ENCODE results near the gene CPOX.
"Not testable (repeated sequence)": the region's sequence is repeated elsewhere in the genome, so short reads cannot be mapped to it uniquely, and the experiment has no call there.

The CPOX gene

DNA sequence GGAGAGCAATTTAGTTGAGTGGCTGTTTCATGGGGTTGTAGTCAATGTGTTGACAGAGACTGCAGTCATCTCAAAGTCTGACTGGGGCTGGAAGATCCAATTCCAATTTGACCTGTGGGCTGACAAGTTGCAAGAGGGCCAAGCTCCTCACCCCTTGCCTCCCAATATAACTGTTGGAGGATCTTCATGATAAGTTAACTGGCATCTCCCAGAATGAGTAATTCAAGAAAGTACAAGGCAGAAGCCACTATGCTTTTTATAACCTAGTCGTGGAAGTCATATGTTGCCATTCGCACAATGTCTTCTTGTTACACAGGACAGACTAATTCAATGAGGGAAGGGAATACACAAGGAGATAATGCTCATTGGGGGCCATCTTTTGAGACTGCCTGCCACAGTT, 32.5 kb downstream of the CPOX start:
- no peak for DNase-seq

DNA sequence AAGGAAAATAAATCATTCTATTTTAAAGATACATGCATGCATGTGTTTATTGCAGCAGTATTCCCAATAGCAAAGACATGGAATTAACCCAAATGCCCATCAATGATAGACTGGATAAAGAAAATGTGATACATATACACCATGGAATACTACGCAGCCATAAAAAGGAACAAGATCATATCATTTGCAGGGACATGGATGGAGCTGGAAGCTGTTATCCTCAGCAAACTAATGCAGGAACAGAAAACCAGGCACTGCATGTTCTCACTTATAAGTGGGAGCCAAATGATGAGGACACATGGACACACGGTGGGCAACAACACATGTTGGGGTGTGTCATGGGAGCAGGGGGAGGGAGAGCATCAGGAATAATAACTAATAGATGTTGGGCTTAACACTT, 33.6 kb downstream of the CPOX start:
- not testable (repeated sequence) for DNase-seq

DNA sequence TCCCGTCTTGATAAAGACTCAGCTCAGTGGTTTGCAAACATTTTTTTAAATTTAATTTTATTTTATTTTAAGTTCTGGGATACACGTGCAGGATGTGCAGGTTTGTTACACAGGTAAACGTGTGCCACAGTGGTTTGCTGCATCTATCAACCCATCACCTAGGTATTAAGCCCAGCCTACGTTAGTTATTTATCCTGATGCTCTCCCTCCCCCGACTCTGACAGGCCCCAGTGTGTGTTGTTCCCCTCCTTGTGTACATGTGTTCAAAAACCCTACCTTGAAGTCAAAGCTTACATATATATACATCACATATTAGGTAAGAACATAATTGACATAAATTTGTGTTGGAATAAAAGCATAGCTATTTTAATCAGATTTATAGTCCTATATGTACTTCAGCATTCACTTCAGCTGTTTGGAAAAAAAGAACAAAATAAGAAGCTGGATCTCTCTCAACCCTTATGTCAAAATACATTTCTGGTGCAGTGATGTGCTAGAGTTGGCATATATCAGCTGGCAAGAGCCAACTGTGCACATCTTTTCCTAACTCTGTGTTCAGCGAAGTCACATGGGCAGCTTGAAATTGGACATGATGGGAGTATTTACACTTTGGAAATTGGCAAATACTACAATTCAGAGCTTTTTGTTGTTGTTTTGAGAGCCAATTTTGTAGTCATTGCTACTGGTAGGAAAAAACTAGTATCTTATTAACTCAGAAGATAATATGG, 35.1 kb downstream of the CPOX start:
- no peak for DNase-seq

DNA sequence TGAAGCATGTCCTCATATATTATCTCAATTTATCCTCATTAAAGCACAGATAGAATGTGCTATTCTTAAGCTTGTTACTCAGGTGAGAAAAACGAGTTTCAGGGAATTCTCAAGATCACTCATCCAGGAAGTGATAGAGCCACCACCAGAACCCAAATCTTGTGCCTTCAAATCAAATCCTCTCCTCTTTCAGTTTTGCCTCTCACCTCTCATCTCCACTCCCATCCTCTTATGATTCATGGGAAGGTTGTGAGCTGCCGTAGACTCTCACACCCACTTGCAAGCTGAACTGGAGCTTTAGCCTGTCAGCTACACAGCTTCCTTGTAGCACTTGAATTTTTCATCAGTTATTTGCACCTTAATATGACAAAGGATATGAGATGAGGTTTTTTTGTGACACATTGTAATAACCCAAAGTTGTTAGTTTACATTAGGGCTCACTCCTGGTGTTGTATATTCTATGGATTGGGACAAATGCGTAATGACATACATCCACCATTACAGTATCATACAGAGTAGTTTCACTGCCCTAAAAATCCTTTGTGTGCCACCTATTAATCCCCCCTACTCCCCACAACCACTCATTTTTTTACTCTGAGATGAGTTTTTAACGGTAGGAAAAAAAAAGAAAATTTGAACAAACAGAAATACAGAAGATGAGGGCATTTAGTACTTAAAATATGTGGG, 35.9 kb downstream of the CPOX start:
- no peak for DNase-seq

DNA sequence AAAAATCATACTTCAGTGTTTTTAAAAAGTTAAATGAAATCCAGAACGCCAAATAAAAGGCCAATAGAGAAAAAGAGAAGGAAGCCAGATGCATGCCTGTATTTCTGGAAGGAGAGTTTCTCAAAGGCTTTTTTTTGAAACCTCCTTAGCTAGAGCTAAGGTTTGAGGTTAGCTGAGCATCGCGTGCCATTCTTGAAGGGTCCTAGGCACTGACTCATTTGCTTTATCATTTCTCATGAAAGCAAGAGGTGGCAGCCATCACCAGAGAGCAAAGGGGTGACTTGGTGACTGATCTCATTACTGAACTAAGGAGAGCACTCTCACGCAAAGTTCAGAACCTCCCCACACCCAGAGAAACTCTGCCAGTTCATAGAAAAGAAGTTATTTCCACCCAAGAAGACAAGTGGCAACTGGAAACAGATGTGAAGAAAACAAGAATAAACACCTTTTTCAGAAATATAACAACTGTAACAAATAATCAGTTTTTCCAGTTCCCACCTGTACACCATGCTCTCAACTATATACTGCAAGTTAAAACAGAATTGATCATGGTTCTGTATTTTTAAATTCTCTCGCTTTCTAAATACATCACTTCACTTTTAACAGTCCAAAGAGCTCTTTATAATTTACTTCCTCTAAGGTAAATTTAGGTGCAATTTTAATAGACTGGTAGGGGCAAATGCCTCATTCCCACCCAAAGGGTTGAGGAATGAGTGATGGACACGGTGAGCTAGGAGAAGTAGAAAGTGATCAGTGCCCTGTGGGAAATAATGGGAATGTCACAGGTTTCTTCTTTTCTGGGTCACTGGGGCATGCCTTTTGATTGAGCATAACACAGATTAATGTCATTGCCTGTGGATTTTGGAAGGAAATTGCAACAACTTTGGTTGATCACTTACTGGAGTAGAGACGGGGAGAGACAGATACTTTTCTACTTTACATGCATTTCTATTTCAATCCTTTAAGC, 37.0 kb downstream of the CPOX start:
- DNase-seq = no peak

DNA sequence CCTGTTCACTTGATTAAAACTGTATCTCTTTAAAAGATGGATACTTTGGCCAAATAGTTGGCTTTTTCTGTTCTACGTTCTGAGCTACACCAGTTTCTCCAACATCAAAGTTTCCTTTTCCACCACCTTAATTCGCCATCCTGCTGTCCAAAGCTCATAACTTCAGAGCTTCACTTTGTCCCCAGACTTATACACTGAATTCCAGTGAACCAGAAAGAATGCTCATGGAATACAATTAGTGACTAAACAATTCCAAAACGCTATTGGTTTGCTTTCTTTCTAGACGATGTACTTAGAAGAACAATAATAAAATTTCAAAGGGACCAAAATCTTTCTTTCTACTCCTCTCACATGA, 38.4 kb downstream of the CPOX start:
- no peak for DNase-seq

DNA sequence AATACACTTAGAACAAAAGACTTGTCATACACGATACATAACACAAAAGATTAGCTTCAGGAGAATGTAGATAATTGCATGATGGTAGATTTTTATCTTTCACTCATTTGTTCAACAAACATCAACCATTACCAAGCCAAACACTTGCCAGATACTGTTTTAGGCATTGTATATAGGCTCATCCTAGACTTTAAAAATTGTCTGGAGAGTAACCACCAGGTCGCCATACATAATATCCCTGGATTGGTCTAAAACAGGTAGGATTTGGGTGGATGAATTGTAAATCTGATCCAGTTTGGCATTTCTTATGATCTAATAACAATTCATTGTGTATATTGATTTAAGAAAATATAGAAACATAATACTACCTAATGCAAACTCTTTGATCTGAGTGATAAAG, 38.8 kb downstream of the CPOX start:
- no peak for DNase-seq

DNA sequence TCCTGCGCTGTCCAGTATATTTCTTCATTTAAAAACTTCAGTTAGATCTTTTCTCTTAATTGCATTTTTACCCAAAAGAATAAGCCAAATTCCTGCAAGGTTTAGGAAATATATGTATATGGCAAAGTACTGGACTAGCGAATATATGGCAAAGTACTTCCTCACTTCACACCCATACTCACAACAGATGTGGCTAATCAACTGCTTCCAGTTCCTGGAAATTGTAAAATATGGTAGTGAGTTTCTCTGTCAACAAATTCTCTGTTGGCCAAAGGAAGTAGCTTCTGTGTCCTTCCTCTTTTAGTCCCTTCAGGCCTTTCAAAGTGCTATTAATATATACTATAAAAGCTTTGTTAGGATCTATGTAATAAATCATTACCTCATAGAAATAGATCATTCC, 39.7 kb downstream of the CPOX start:
- no peak for DNase-seq

DNA sequence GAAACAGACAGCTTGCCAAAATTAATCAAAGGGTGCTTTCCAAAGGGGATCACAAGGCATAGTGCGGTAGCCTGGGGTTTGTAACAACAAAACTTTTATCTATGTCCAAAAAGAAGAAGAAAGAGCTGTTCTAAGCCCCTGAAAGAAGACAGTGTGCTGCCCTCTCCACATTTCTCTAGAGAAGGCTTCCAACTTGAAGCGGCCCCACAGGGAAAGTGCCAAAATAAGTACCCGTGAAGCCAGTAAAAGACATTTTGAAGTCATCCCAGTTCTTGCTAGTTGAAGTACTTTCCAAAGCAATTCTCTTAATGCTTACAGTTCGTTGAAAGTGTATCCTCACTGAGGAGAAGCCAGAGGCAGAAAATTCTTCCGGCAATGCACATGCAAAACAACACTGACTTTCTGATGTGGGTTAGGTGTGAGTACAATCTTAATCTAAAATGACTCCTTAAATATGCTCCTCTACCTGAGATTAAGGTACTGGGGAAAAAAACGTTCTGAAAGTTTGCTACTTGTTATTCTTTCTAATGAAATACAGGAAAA, 40.3 kb downstream of the CPOX start:
- DNase-seq = no peak

DNA sequence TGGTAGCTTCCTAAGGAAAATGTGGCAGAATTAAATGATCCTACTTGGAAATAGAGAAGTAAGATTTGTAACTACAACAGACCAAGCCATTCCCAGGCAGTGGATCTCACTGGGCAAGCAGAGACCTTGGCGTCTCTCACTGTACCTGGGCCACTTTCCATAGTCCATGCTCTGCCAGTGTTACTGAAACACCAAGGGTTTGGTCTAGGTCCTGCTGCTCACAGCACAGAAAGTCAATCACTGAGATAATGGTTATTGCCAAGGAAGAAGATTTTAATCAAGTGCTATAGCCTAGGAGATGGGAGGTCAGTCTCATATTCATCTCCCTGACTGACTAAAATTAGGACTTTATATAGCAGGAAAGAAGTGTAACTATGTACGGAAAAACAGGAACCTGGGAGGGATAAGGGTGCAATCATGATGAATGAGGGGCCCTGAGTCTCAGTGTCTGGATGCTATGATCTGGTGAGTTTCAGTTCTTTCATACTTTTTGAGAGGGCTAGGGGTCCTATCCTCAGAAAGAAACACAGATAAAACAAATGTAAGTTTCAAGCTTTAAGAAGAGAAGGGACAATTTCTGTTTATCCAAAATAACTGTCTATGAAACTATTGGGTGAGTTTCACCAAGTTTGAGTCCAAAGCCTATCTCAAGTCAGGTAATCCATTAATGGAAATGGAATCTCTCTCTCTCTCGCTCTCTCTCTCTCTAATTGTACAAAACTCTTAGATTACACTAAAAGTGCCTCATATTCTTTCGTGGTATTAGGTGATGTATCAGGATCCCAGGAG, 41.0 kb downstream of the CPOX start:
- no peak for DNase-seq

DNA sequence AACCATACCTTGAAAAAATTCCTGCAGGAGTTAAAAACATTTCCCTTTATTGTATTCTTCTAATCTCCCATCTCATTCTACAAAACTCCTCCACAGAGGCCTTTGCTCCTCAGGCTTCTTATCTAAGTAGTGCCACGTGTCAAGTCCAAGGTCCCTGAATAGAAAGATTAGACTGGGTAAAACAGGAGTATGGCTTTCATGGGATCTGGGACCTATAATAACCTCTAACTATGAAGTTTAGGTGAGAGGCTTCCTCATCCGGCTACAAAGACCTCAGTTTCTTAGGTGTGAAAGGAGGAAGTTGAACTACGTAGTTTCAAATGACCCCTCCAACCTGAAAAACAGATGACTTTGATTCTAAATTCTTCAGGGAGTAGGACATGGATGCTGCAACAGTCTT, 41.7 kb downstream of the CPOX start:
- DNase-seq = no peak

DNA sequence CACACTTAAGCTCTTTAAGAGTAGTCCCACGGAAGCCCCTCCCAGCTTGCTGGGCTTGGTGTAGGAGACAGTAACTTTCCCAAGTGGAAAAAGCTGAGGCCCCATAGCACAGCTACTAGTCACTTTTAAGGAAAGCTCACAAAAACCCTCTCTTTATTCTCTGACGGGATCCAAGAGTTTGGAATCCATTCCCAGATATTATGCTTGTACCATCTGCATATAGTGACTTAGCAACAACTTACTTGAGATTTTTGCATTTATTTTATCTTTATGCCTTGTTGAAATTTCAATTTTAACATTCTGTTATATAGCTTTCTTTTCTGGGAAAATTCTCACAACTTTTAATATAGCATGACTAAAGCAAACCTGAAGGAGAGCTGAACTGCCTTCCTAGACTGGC, 42.2 kb downstream of the CPOX start:
- DNase-seq = no peak

DNA sequence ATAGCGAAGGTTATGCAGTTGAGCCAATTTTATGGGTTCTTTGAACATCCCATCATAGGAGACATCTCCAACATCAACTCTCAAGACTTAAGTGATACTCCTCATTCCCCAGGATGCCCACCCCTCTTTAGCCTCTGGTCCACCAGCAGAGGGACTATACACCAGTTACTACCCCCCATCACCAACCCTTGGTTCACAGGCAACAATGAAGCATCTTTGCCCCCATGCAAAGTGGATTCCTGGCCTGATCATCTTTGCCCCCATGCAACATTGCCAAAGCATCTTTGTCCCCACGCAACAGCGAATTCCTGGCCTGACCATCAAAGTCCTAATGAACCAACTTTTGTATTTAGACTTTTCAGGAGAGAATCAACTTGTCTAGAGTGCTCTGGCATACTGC, 42.6 kb downstream of the CPOX start:
- DNase-seq = no peak

DNA sequence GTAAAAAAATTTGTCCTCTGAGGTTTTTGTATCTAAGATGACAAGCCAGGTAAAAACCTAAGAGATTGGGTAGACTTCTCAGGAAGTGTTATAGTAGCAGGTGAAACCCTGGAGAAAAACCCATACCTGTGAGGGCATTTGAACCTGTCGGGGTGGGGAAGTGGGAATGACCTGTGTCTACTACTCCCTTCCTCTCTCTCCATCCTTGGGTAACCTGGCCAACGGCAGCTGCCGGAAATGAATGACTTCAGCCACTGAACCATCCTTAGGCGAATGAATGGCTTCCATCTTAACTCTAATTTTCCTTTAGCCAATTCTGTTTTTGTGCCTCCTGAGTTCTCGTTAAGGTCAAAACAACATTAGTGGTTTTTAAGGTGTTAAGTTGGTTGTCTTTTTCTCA, 44.9 kb downstream of the CPOX start:
- DNase-seq = no peak

DNA sequence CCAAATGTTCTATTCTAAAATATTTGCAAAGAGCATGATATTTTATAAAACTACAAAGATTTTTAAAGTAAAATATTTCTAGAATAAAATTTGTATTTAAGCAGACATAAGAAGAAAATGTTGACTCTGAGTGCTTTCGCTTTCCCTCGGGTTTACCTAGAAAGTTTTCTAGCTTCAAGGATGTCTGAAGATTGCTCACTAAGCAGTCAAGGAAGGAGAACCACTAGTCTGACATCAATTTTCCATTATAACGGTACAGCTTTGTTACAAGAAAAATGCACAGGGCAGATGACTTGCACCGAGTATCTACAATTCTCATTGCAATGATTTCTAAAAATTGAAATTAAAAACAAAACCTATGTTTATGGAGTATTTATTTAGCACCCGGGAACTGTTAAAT, 47.5 kb downstream of the CPOX start:
- DNase-seq = no peak

DNA sequence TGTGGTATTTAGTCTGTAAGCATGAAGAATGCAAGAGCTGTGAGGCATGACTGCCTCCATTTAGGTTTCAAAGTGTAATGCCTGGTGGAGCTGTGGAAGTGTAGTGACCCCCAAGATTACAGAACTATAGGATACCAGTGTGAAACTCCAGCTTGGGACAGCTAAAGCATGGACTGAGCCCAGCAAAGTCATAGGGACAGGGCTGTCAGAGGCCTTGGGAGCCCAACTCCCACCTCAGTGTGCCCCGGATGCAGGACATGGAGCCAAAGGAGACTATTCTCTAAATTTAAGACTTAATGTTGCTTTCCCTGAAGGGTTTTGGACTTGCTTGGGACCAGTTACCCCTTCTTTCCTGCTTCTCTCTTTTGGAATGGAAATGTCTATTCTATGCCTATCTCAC, 50.8 kb downstream of the CPOX start:
- no peak for DNase-seq

DNA sequence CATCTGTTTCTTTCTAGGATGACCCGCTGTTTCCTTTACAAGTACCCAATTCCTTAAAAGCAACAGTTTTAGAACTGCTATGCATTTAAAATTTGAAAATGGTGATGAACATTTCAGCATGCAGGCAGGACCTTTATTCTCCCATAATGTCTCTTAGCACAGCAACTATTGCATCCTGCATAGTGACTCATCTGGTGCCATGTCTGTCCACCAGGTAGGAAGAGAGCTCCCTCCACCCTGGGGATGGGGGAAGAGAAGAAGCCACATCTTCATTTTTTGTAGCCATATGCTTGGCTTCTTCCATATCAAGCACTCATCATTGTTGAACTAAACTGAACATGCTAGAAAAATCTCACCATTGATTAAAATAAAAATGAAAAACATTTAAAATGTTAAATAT, 51.7 kb downstream of the CPOX start:
- DNase-seq = no peak

DNA sequence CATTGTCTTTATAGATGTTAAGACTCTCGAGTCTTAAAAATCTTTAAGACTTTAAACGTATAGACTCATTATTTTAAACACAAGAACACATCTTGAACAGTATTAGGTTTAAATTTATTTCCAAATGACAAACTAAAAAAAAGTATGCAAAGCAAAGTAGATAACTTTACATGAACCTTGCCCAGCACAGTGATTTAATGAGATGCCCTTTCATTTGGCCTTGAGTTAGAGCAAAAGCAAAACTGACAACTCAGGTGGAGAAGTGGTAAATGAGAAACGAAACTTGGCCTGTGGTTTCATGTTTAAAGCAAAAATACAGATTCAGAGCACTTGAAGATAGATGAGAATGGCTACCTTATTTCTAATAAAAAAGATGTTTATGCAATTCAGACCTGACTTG, 53.1 kb downstream of the CPOX start:
- DNase-seq = no peak

DNA sequence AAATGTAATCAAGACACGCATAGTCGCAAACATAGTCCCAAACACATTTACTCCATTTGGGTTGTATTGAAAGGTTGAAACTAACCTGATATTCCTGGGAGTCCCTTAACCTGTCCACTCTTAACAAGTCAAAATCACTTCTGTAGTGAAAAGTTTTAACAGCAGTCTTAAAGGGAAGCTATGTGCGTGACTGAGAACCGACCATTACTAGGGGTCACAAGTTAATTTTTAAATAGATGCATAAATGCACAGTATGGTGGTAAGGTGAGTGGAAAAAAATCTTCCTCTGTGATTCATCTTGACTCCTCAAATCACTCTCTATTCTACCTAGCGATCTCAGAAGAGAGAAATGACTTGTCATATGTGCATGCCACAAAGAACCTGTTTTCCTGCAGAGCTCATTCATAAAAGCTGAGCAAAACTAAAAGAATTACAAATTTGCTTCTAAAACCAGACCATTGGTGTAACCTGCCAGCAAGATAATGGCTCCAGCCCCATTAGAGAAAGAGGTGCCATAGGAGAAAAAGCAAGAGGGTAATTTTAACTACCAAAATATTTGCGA, 56.9 kb downstream of the CPOX start:
- DNase-seq = no peak

DNA sequence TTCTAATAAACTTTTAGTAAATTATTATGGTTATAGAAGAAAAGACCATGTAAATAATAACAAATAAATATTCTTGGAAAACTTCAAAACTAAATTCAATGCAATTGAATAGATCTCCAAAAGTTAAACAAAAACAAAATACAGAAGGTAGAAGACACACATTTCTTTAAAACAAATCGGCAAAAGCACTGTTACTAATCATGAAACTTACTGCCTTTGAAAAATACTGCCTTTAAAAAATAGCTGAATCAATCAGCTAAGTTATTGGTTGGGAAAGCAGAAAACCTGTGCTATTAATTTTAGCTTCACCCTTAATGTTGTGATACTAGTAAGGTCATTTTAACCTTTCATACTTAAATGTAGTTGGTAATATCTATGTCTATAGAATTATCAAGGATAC, 58.7 kb downstream of the CPOX start:
- no peak for DNase-seq

DNA sequence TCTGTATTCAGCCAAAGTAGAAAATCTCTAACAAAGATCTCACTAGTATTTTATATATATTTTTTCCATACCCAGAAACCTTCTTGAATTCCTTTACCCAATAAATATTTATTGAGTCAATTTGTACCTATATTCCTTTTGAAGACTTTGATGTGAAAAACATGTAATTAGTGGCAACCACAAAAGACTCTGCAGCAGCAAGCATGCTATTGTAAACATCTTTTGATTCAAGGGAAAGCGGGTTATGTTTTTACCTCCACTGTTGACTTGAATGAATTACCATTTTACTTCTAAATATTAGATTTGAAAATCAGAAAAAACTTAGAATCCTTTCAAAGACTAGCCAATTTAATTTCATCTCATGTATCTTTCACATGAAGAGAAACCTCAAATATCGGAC, 59.2 kb downstream of the CPOX start:
- DNase-seq = no peak

All from SIG-M5 (cell line).